GM21360 (cell line): ENCODE results near the gene PTPN4.
"Not testable (repeated sequence)": the region's sequence is repeated elsewhere in the genome, so short reads cannot be mapped to it uniquely, and the experiment has no call there.

Experiments used
- ATAC-seq: cut with Tn5 transposase; IDR thresholded peaks from one replicate; pipeline ENCODE4 v1.9.1; 2021; ENCODE audit warnings: mild to moderate bottlenecking, moderate library complexity; ENCODE audit not compliant: unreplicated experiment

PTPN4 gene

DNA sequence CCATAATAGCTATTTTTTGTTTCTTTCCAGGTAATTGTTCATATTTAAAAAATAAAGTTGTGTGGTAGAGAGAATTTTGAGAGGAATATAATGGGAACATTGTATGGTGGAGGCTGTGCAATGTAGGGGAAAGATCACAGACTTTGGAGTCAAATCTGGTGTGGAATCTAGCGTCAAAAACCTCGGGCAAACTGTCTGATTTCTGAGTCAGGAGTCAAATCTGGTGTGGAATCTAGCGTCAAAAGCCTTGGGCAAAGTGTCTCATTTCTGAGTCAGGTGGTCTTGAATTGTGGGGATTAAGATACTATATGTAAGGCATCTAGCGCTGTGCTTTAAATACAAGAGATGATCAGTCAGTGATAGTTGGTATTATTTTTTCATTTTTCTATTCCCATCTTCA is 5.1 kb downstream of the PTPN4 start:
- ATAC-seq: no peak

DNA sequence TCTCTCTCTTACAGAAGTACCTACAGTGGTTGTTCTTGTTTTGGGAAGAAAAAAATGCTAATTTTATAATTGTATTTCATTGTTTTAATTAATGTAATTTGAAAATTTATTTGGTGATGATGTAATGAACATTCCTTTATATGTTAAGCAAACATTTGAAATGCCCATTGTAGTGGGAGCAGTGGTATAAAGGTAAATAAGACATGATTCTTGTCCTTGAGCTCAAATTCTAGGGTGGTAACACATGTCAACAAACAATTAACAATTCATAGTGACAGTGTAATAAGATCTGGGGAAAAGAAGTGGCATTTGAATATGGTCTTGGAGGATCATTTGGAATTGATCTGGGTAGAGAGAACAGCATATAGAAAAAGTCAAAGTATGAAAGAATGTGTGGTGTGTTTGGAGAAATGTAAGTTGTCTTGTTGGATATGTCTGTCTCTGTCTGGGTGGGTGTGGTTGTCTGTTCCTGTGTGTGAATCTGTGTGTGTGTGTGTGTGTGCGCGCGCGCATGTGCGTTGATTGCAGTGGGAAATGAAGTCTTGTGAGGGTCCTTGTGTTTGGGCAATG is 5.8 kb downstream of the PTPN4 start:
- no peak for ATAC-seq

- no peak for ATAC-seq
Measured at GRCh38 chr2:119766944-119767343, 7.2 kb downstream of the PTPN4 start.

GRCh38 chr2:119768742-119769141 is 9.0 kb downstream of the PTPN4 start:
- ATAC-seq: no peak

- no peak for ATAC-seq
Measured at GRCh38 chr2:119769645-119770044, 9.9 kb downstream of the PTPN4 start.

- no peak for ATAC-seq
Measured at GRCh38 chr2:119771331-119771730, 11.6 kb downstream of the PTPN4 start.

DNA sequence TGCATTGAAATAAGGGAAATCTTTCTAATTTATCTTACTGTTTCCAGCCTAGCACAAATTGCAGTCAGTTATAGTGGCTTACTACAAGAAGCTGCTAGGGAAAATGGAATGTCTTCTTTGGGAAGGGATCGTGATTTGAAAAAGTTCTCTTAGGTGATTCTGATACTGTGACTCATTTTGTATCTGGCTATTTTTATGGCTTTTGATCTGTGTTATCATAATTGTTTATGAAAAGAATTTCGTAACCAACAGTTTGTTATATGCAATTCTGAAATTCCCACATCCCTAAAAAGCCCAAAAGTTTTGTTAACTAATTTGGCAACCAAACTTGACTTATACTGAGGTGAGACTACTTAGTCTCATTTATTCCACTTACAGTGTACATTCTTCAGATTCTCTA is 12.4 kb downstream of the PTPN4 start:
- ATAC-seq: no peak

- no peak for ATAC-seq
Measured at GRCh38 chr2:119772767-119773166, 13.0 kb downstream of the PTPN4 start.

- no peak for ATAC-seq
Measured at GRCh38 chr2:119774026-119774425, 14.3 kb downstream of the PTPN4 start.

GRCh38 chr2:119775102-119775501 is 15.4 kb downstream of the PTPN4 start:
- no peak for ATAC-seq

DNA sequence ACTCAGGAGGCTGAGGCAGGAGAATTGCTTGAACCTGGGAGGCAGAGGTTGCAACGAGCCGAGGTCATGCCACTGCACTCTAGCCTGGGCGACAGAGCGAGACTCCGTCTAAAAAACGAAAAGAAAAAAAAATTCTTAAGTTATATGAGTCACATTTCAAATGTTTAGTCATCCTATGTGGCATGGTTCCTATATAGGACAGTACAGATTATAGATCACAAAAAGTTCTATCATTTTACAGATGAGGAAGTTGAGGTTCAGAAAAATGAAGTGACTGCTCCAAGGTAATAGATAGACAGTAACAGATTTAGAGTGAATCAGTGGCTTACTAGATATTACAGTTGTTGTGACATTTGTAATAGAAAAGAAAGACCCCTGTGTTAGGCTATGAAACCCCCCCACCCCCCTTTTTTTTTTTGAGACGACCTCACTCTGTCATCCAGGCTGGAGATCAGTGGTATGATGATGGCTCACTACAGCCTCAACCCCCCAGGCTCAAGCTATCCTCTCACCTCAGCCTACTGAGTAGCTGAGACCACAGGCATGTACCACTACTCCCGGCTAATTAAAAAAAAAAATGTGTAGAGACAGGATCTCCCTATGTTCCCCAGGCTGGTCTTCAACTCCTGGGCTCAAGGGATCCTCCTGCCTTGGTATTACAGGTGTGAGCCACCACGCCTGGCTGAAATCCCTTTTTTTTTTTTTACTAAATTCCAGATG is 22.7 kb downstream of the PTPN4 start:
- no peak for ATAC-seq

DNA sequence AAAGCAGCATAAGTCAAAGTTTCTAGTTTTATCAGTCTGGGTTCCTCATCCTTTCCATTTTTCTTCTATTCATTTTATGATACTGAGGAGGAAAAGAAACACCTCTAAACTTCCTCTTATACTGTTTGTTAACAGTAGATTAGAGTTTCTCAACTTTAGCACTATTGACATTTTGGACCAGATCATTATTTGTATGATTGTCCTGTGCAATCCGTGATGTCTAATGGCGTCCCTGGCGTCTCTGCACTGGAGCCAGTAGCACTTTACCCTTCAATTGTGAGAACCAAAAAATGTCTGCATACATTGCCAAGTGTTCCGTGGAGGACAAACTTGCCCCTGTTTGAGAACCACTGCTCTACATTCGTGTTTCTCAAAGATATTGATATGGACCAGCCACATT is 25.2 kb downstream of the PTPN4 start:
- ATAC-seq: no peak

- no peak for ATAC-seq
Measured at GRCh38 chr2:119786295-119786694, 26.6 kb downstream of the PTPN4 start.

- no peak for ATAC-seq
Measured at GRCh38 chr2:119788752-119789151, 29.0 kb downstream of the PTPN4 start.

DNA sequence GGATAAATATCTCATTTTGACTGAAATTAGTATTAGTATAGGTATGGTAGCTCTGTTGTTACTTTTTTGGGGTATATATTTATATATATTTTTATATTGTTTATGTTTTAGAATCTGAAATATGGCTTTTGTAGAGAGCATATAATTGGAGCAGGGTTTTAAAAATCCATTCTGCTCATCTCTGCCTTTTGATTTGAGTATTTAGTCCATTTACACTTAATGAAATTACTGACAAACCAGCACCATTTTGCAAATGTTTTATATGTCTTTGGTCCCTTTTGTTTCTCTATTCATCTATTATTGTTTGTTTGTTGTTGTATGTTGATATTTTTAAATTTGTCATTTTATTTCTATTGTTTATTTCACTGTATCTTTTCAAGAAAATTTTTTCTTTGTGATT is 30.7 kb downstream of the PTPN4 start:
- ATAC-seq: no peak

GRCh38 chr2:119792907-119793312 is 33.2 kb downstream of the PTPN4 start:
- no peak for ATAC-seq

- no peak for ATAC-seq
Measured at GRCh38 chr2:119794237-119794636, 34.5 kb downstream of the PTPN4 start.

GRCh38 chr2:119795309-119796303 is 35.9 kb downstream of the PTPN4 start:
- ATAC-seq: no peak

GRCh38 chr2:119800376-119800902 is 40.7 kb downstream of the PTPN4 start:
- ATAC-seq: no peak

DNA sequence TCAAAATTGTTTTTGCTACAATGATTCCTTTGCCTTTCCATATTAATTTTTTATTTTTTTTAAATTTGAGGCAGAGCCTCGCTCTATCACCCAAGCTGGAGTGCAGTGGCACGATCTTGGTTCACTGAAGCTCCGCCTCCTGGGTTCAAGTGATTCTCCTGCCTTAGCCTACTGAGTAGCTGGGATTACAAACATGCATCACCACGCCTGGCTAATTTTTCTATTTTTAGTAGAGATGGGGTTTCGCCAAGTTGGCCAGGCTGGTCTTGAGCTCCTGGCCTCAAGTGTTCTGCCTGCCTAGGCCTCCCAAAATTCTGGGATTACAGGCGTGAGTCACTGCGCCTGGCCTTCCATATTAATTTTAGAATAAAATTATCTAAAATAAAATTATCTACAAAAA is 41.3 kb downstream of the PTPN4 start:
- ATAC-seq: no peak

DNA sequence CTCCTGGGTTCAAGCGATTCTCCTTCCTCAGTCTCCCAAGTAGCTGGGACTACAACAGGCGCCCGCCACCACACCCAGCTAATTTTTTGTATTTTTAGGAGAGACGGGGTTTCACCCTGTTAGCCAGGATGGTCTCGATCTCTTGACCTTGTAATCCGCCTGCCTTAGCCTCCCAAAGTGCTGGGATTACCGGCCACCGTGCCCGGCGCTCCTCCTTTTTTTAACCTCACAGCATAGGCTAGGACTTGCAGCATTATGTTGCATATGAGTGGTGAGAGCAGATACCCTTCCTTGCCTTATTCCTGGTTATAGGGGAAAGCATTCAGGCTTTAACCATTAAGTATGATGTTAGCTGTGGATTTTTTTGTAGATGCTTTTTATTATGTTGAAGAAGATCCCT is 42.3 kb downstream of the PTPN4 start:
- ATAC-seq: not testable (repeated sequence)
